Stimulated activated CD4-positive, alpha-beta T cell treated with anti-CD3 and anti-CD28 coated beads, Interleukin-1b, Interleukin-23, amount 100 ng/mL, for 24 hours (primary cell): ENCODE results near the gene CDC42SE2.

Source experiments
- DNase-seq, 4 experiments: peaks; one replicate each; pipeline ENCODE4 v3.0.0-alpha.2; 2020; ENCODE audit warnings: low read depth in 4 of 4, low spot score in 1 of 4

Gene CDC42SE2

GRCh38 chr5:131426011-131426410, 162.2 kb downstream of the CDC42SE2 start:
- no peak for DNase-seq

DNA sequence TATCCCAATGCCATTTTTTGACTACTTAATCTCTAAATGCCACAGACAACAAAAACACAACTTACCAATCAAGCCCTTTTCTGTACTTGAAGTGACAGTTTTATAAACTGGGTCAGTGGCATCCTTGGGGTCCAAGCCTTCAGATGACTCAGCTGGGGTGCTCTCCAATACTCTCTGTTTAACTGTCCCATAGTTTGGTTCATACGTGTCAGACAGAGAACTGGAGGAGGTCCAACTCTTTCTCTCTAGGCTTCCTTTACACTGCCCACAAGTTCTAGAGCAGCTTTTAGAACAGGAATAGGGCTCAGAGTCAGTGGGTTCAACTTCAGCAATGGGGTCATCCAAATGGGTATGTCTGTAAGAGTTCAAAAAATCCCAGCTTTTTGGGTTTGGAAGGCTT, 166.9 kb downstream of the CDC42SE2 start:
- DNase-seq: no peak

GRCh38 chr5:131431794-131432193, 167.9 kb downstream of the CDC42SE2 start:
- DNase-seq: no peak

DNA sequence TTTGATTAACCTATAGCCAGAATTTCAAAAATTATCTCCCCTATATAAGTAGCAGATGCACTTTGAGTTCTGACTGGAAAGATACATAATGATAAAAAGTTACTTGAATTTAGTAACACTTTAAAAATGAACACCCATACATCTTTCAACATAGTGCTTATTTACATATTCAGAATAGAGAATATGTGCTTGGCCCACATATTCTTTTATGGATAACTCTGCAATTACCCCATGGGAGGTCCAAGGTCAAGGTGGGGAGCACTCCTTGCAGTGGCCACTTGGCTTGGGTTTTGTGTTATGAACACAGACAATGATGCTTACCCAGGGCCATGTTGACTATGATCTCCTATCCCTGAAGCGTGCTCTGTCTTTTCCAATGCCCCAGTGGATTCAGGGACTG, 169.3 kb downstream of the CDC42SE2 start:
- no peak for DNase-seq

DNA sequence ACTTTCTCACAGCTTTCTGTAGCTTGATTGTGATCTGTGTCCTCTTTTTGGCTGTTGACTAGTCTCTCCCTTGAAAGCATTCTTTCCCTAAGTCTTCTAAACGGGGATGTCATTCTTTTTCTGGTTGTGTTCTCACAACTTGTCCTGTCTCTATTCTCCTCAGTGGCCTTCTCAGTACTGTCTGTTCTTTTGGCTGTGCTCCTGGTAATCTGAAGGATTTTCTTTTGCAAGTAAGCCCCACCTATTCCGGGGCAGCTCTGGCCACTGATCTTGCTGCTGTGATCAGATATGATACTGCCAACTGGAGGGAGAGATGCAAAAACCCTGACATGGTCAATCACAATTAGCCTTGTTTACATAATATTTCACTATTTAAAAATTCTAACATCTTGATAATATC, 172.2 kb downstream of the CDC42SE2 start:
- no peak for DNase-seq

GRCh38 chr5:131441184-131441583, 177.3 kb downstream of the CDC42SE2 start:
- no peak for DNase-seq
